Vagina (tissue), 2 donors: ENCODE results near the gene NNMT. TPM values are rescaled to one million over a fixed set of nuclear protein-coding genes. Genes with fewer than 3 reads are reported as not detected.
A peak's percentile ranks its signal among the peaks of the same experiment; 100 is the strongest.

Experiments used
- DNase-seq, 2 donors: peaks; one replicate each; pipeline ENCODE4 v3.0.0-alpha.2; 2017; ENCODE audit errors: extremely low spot score in 2 of 2
- H3K27ac ChIP-seq: fragments of 200-600 bp; sonication (generic); one replicate; pipeline ENCODE4 v1.5.1; 2019
- H3K27me3 ChIP-seq: fragments of 200-600 bp; sonication (generic); one replicate; pipeline ENCODE4 v1.5.1; 2019
- H3K36me3 ChIP-seq, 2 donors: fragments of 200-600 bp; sonication (generic); one replicate each; pipeline ENCODE4 v1.5.1; 2017 to 2019
- H3K4me1 ChIP-seq: fragments of 200-600 bp; sonication (generic); one replicate; pipeline ENCODE4 v1.5.1; 2019
- H3K4me3 ChIP-seq, 2 donors: fragments of 200-600 bp; sonication (generic); 1 replicate in 1 of 2; 2 replicates in 1 of 2; pipeline ENCODE4 v1.5.1; 2016 to 2019
- H3K9me3 ChIP-seq: fragments of 200-600 bp; sonication (generic); one replicate; pipeline ENCODE4 v1.5.1; 2019
- POLR2A ChIP-seq, 2 donors: fragments of 450-650 bp; IDR thresholded peaks; one replicate each; pipeline ENCODE4 v1.6.1; 2017; ENCODE audit warnings: antibody characterized with exemption in 2 of 2, mild to moderate bottlenecking in 2 of 2, moderate library complexity in 2 of 2
- POLR2AphosphoS5 ChIP-seq, 2 donors: sonication (generic); formaldehyde crosslinking; IDR thresholded peaks; one replicate each; pipeline ENCODE4 v1.9.0; 2017; ENCODE audit warnings: antibody characterized with exemption in 2 of 2, mild to moderate bottlenecking in 2 of 2, low read depth in 1 of 2; ENCODE audit not compliant: insufficient read depth in 1 of 2
- intact Hi-C: fragments of 100-400 bp; cut with DNase I; formaldehyde crosslinking; loops from one replicate; pipeline ENCODE4 v1.15.1; 2023
- total RNA-seq: library from RNA; depleted of rRNA; stranded (reverse); fragments of >200 nt; gene quantifications from one replicate; pipeline ENCODE4 v1.2.3, GENCODE V29; 2016
- TF ChIP-seq, protein P1 (sequence below), 3 experiments: fragments of 450-650 bp in 2 of 3; fragments of 200-600 bp in 1 of 3; sonication (generic) in 1 of 3; IDR thresholded peaks; one replicate each; pipeline ENCODE4 v1.5.1; 2017 to 2019; ENCODE audit warnings: antibody characterized with exemption in 3 of 3, mild to moderate bottlenecking in 2 of 3, moderate library complexity in 2 of 3

NNMT gene
- 898 TPM for total RNA-seq

DNA sequence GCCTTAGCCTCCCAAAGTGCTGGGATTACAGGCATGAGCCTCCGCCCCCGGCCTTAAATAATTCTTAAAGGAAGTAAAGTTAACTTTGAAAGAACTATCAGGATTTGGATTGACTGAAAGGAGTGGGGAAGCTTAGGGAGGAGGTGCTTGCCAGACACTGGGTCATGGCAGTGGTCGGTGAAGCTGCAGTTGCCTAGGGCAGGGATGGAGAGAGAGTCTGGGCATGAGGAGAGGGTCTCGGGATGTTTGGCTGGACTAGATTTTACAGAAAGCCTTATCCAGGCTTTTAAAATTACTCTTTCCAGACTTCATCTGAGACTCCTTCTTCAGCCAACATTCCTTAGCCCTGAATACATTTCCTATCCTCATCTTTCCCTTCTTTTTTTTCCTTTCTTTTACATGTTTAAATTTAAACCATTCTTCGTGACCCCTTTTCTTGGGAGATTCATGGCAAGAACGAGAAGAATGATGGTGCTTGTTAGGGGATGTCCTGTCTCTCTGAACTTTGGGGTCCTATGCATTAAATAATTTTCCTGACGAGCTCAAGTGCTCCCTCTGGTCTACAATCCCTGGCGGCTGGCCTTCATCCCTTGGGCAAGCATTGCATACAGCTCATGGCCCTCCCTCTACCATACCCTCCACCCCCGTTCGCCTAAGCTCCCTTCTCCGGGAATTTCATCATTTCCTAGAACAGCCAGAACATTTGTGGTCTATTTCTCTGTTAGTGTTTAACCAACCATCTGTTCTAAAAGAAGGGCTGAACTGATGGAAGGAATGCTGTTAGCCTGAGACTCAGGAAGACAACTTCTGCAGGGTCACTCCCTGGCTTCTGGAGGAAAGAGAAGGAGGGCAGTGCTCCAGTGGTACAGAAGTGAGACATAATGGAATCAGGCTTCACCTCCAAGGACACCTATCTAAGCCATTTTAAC is at the start of gene NNMT:
TSS of gene NNMT (plus strand) at position 724 of the 929 bp plus-strand sequence. CDS start at position 882, 158 bp downstream.
- Histone ChIP-seq H3K27me3 (no peaks in the 10 kb centered on the region), H3K27ac (peak within 1 kb of the TSS; percentile 91), H3K4me3 (peak within 1 kb of the TSS; percentile 35 to 43), H3K9me3 (no peaks in the 10 kb centered on the region), H3K36me3 (no peaks in the 10 kb centered on the region), H3K4me1 (peaks cover 27% of the 10 kb centered on the region)
- DNase-seq = peak in 1 of 2 donors; percentile 87
- intact Hi-C loops = no loop called here
- TF ChIP-seq, protein P1, sequence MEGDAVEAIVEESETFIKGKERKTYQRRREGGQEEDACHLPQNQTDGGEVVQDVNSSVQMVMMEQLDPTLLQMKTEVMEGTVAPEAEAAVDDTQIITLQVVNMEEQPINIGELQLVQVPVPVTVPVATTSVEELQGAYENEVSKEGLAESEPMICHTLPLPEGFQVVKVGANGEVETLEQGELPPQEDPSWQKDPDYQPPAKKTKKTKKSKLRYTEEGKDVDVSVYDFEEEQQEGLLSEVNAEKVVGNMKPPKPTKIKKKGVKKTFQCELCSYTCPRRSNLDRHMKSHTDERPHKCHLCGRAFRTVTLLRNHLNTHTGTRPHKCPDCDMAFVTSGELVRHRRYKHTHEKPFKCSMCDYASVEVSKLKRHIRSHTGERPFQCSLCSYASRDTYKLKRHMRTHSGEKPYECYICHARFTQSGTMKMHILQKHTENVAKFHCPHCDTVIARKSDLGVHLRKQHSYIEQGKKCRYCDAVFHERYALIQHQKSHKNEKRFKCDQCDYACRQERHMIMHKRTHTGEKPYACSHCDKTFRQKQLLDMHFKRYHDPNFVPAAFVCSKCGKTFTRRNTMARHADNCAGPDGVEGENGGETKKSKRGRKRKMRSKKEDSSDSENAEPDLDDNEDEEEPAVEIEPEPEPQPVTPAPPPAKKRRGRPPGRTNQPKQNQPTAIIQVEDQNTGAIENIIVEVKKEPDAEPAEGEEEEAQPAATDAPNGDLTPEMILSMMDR (IDR thresholded peaks at IDR 0.05) = no peak
- peak in 1 of 2 donors; percentile 29 for TF ChIP-seq POLR2A (IDR thresholded peaks at IDR 0.05)
- TF ChIP-seq POLR2AphosphoS5 (IDR thresholded peaks at IDR 0.05; ENCODE audit: insufficient read depth in 1 of 2, low read depth in 1 of 2) = peak; percentile 39

DNA sequence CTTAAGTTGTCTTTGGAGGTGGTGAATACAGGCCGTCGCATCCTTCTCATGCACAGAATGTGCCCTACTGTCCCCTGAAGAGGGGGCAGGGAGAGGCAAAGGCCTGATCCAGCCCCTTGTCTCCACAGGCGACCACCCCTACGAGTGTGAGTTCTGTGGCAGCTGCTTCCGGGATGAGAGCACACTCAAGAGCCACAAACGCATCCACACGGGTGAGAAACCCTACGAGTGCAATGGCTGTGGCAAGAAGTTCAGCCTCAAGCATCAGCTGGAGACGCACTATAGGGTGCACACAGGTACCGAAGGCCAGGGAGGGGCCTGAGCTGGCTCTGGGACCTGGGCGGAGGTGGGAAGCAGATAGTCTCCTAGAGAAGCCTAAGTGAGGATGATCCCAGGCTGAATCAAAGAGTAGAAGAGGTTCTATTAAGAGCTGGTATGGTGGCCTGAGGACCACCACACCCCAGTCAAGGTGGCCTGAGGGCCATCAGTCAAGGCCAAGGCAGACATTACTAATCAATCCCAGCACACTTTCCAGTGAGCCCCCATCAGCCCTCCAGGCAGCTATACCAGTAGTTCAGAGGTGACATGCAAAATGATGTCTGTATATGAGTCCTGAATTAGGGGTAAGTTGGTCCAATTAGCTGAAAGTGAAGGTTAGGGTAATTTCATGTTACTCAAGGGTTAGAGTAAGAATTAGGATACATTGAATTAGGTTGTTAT is 49.0 kb upstream of the NNMT start:
- intact Hi-C loops = no loop called here
- TF ChIP-seq POLR2AphosphoS5 (IDR thresholded peaks at IDR 0.05; ENCODE audit: insufficient read depth in 1 of 2, low read depth in 1 of 2) (peak in 1 of 2 donors; percentile 25), POLR2A (IDR thresholded peaks at IDR 0.05) (no peak)
- TF ChIP-seq, protein P1 (IDR thresholded peaks at IDR 0.05) = no peak
- H3K4me3 ChIP-seq = no peak overlapping the region
- H3K27me3 ChIP-seq = no peaks in the 10 kb centered on the region
- H3K27ac ChIP-seq = no peak overlapping the region
- H3K4me1 ChIP-seq = peaks cover 22% of the 10 kb centered on the region
- H3K9me3 ChIP-seq = no peaks in the 10 kb centered on the region
- no peak for DNase-seq
- peaks cover 10 to 88% of the 10 kb centered on the region in 2 donors for H3K36me3 ChIP-seq

DNA sequence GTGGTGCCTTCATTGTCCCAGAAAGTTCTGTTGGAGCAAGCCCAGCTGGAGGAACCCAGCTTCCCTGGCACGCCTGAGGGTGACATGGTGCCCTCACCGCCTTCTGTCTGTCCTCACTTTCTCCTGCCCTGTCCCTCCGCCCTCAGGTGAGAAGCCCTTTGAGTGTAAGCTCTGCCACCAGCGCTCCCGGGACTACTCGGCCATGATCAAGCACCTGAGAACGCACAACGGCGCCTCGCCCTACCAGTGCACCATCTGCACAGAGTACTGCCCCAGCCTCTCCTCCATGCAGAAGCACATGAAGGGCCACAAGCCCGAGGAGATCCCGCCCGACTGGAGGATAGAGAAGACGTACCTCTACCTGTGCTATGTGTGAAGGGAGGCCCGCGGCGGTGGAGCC is 46.0 kb upstream of the NNMT start:
- TF ChIP-seq POLR2AphosphoS5 (IDR thresholded peaks at IDR 0.05; ENCODE audit: insufficient read depth in 1 of 2, low read depth in 1 of 2) = peak in 1 of 2 donors; percentile 22
- TF ChIP-seq, protein P1 (IDR thresholded peaks at IDR 0.05) = no peak
- Histone ChIP-seq H3K27ac (no peak overlapping the region), H3K9me3 (no peaks in the 10 kb centered on the region), H3K4me1 (peaks cover 25% of the 10 kb centered on the region), H3K4me3 (no peak overlapping the region), H3K27me3 (no peaks in the 10 kb centered on the region), H3K36me3 (peaks cover 10 to 68% of the 10 kb centered on the region in 2 donors)
- intact Hi-C loops = loop anchor here (5.0 to 10.0 kb wide), 2 partner anchors 85 to 188 kb away; no protein-coding TSS in a partner anchor
- no peak for DNase-seq

DNA sequence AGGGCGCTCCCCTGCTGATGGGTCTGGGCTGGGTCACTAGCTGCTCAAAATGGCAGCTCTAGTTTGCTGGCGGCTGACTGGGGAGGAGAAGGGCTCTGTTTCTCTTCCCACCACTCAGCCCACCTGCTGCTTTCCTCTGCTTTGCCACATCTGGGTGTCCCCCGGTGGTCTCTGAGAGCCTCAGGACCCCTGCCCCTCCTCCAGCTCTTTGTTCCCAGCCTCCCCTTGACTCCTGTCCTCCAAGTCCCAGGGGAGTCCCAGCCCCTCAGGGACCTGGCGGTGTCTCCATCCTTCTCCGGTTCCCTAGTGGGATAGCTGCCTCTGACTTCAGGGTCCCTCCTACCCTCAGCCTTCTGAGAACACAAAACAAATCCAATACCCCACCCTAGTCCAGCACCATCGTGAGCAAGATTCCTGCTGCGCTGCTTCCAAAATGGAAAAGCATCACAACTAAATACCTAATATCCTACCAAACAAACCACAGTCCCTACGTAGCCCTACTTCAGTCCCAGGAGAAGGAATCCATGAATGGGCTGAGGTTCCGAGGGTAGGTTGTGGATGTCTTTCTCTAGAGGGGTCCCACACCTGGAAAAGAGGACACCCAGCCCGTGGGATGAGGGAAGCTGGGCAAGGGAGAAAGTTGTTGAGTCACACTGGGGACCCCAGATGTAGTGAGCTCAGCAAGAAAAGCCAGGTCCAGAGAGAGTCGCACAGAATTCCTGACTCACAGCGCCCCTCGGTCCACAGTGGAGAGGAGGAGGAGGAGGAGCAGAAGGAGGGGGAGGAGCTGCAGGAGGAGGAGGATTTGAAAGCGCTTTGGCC is 45.0 kb upstream of the NNMT start:
- H3K36me3 ChIP-seq = peaks cover 10 to 62% of the 10 kb centered on the region in 2 donors
- H3K27ac ChIP-seq = peak overlapping the region; percentile 23
- DNase-seq = no peak
- H3K4me3 ChIP-seq = no peak overlapping the region
- no peaks in the 10 kb centered on the region for H3K9me3 ChIP-seq
- TF ChIP-seq, protein P1 (IDR thresholded peaks at IDR 0.05) = no peak
- TF ChIP-seq POLR2AphosphoS5 (IDR thresholded peaks at IDR 0.05; ENCODE audit: insufficient read depth in 1 of 2, low read depth in 1 of 2) (no peak), POLR2A (IDR thresholded peaks at IDR 0.05) (no peak)
- intact Hi-C loops = loop anchor here (5.0 to 10.0 kb wide), 2 partner anchors 86 to 189 kb away; no protein-coding TSS in a partner anchor
- no peaks in the 10 kb centered on the region for H3K27me3 ChIP-seq
- peaks cover 30% of the 10 kb centered on the region for H3K4me1 ChIP-seq
